Hematopoietic multipotent progenitor cell treated with erythropoietin and hydrocortisone succinate and interleukin-3 and kit ligand, for 4 days (in vitro differentiated cells): ENCODE results near the gene POLA2.
"Not testable (repeated sequence)": the region's sequence is repeated elsewhere in the genome, so short reads cannot be mapped to it uniquely, and the experiment has no call there.

ENCODE experiments used
- DNase-seq: peaks from one replicate; pipeline ENCODE4 v3.0.0-alpha.2; 2015

The POLA2 gene

DNA sequence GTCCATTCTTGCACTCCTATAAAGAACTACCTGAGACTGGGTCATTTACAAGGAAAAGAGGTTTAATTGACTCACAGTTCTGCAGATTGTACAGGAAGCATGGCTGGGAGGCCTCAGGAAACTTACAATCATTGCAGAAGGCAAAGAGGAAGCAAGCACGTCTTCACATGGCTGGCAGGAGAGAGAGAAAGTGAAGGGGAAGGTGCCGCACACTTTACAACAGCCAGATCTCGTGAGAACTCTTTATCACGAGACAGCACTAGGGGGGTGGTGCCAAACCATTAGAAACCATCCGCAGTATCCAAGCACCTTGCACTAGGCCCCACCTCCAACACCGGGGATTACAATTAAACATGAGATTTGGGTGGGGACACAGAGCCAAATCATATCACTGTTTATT lies 19.4 kb upstream of the POLA2 start:
- no peak for DNase-seq

DNA sequence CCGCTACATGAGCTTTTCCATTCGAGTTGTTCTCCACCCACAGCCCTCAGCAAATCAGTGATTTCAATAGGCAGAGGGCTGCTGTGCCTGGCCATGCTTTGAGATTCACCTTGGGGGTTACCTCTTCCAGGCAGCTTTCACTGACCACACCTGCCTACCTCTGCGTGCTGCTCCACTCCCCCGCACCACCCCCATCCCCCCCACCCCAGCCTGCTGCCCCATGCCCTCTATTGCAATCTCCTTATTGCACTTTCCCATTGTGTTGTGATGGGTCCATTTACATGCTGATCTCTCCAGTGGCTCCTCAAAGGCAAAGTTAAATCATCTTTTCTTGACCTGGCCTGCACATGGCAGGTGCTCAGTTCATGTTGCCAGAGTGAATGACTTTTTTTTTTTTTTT lies 18.0 kb upstream of the POLA2 start:
- no peak for DNase-seq

DNA sequence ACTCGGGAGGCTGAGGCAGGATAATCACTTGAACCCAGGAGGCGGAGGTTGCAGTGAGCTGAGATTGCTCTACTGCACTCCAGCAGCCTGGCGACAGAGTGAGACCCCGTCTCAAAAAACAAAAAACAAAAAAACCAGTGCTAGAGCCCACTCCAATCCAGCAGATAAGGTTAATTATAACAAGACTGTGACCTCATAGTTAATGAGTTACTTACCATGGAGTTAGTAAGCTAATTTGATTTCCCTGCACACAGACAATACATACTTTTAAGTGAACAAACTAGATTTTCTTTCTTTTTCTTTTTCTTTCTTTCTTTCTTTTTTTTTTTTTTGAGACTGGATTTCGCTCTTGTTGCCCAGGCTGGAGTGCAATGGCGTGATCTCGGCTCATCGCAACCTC lies 16.7 kb upstream of the POLA2 start:
- DNase-seq = not testable (repeated sequence)

DNA sequence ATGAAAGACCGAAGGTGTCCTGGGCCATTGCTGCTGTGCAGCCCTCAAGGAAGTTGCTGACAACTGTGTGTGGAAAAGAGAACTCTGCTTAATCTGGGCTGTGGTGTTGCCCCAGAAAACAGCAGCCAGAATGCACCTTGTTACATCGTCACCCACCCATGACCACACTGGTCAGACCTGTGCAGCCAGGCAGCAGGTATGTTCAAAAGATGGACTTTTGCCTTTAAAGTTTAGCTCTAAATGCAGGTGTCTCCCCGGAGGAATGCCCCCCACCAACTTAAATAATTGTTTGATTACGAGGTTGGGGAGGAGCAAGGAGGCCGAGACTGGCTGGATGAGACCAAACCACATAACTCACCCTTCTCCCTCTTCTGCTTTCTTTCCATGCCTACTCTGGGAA lies 15.3 kb upstream of the POLA2 start:
- DNase-seq = no peak

DNA sequence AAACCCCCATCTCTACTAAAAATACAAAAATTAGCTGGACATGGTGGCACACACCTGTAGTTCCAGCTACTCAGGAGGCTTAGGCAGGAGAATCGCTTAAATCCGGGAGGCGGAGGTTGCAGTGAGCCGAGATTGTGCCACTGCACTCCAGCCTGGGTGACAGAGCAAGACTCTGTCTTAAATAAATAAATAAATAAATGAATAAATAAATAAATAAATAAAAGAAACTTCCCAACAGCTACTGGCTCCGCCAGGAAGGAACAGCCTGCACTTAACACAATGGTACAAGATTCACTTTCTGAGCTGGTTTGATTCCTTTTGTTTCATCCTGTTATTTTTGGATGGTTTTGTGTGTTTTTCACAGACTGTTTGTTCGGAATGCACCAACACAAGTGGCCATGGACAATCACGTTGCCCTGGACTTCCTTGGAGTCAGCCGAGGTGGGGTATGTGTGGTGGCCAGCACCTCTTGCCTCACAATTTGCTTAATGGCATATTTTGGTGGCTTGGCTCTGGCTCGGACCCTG lies 13.5 kb upstream of the POLA2 start:
- not testable (repeated sequence) for DNase-seq

DNA sequence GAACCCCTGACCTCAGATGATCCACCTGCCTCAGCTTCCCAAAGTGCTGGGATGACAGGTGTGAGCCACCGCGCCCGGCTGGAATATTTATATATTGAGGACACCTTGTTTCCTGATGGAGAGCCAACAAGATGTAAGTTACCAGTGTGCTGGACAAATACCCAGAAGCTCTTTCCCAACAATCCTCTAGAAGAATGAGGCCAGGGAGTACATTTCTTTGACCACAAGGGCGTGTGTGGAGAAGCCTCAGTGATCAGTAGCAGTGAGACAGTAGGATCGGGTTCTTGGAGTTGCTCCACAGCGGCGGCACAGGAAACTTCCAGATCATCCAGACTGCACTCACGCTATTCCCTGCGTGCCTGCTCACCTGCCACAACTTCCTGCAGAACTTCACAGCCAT lies 10.3 kb upstream of the POLA2 start:
- no peak for DNase-seq

DNA sequence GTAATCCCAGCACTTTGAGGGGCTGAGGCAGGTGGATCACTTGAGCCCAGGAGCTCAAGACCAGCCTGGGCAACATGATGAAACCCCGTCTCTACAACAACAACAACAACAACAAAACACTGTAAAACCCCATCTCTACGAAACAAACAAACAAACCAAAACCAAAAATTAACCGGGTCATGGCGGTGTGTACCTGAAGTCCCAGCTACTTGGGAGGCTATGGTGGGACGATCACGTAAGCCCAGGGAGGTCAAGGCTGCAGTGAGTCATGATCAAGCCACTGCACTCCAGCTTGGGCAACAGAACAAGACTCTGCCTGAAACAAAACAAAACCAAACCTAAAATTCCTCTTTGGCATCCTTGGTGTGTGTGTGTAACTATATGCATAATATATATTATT lies 7.0 kb upstream of the POLA2 start:
- DNase-seq = no peak

DNA sequence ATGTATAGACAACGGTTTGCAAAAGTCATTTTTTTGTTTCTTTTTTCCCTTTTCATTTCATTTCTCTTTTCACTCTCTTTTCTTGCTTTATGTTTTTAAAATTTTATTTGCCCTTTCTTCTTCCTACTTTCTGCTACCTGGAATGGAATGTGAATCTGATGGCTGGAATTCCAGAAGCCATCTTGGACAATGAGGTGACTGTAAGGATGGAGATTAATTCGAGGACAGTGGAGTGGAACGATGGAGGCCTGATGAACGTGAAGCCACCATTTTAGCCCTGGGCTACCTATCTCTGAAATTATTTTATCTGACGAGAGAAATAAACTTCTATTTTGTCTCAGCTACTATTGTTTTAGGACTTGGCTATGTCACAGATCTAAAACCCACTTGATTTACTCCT lies 2.8 kb upstream of the POLA2 start:
- DNase-seq = no peak

DNA sequence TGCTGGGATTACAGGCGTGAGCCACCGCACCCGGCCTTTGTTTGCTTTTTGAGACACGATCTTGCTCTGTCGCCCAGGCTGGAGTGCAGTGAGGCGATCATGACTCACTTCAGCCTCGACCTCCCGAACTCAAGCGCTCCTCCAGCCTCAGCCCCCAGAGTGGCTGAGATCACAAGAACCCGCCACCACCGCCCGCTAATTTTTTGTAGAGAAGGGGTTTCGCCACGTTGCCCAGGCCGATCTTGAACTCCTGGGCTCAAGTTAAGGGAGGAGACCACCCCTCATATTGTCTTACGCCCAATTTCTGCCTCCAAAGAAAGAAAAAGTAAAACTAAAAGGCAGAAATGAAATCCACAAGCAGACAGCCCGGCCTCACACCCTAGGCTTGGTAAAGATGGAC lies 1.5 kb upstream of the POLA2 start:
- DNase-seq = no peak

DNA sequence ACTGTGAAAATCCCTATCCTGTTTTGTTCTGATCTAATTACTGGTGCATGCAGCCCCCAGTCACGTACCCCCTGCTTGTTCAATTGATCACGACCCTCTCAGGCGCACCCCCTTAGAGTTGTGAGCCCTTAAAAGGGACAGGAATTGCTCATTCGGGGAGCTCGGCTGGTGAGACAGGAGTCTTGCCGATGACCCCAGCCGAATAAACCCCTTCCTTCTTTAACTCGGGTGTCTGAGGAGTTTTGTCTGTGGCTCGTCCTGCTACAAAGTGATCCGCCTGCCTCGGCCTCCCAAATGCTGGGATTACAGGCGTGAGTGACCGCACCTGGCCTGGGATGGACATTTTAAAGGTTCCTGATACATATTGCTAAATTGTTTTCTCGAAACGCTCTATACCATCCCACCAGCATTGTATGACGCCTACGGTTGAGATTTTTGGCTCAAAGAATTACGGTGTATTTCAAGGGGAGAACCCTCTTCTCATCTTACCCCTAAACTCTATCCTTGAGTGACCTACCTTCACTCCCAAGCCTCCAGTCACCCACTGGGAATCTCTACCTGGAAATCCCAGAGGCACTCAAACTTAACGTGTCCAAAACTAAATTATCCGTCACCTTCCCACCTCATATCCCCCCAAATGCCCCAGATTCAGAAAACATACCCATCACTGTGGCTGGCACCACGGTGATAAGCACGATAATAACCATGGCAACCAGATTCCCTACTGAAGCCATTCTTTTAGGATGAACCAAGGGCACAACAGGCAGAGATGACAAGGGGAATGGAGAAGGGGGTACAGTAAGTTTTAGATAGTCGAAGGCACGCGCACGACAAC lies 789 bp upstream of the POLA2 start:
- no peak for DNase-seq

DNA sequence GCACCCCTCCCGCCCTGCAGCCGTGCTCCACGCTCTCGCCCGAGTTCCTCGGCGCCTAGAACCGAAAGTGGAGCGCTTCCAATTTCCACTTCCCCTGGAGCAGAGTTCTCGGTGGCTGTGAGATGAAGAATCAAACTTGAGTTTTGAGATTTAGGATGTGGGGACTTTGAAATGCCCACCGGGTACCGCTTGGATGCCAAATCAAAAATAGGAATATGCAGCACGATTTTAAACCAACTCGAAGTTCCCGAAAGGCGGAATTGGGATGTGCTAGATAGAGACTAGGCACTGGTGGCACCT lies 569 bp downstream of the POLA2 start:
- DNase-seq = no peak

DNA sequence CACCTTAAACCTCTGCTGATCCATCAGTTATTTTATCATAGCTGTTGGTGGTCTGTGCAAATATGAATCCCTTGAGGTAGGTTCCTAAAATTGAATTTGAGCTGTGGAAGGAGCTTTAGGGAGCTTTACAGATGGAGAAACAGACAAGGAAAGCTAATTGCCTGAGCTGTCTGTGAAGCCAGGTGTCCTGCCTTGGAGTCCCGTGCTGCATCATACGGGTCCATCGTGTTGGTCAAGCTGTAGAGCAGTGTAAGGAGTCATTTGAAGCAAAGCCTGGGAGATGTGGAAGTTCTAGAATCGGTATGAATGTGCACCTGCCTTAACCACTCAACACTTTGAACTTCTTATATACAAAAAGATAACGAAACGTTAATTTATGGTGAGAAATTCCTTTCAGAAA lies 1.0 kb downstream of the POLA2 start:
- peak; percentile 18 for DNase-seq

DNA sequence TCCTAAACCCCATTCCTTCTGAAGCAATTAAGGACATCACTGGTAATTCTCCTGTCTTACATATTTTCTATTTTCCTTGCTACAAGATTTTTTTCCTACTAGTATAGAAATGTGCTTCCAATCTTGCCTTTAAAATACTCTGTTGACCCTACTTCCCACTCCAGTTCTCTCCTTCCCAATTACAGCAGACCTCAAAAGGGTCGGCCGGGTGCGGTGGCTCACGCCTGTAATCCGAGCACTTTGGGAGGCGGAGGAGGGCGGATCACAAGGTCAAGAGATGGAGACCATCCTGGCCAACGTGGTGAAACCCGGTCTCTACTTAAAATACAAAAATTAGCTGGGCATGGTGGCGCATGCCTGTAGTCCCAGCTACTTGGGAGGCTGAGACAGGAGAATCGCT lies 3.0 kb downstream of the POLA2 start:
- not testable (repeated sequence) for DNase-seq

DNA sequence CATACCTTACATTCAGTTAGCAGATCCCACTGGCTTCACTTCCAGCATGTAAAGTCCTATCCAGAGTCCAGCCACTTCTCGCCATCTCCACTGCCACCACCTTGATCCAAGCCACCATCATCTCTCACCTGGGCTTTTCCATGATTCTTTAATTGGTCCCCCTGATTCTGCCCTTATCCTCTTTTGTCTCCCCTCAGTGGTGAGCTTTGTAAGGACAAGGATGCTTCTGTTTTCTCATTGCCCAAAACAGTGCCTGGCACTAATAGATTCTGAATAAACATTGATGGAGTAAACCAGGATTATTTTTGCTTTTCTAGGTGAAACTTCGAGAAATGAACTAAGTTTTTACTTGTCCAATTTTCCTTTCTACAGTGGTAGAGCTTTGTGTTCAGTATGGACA lies 4.4 kb downstream of the POLA2 start:
- peak; percentile 41 for DNase-seq

DNA sequence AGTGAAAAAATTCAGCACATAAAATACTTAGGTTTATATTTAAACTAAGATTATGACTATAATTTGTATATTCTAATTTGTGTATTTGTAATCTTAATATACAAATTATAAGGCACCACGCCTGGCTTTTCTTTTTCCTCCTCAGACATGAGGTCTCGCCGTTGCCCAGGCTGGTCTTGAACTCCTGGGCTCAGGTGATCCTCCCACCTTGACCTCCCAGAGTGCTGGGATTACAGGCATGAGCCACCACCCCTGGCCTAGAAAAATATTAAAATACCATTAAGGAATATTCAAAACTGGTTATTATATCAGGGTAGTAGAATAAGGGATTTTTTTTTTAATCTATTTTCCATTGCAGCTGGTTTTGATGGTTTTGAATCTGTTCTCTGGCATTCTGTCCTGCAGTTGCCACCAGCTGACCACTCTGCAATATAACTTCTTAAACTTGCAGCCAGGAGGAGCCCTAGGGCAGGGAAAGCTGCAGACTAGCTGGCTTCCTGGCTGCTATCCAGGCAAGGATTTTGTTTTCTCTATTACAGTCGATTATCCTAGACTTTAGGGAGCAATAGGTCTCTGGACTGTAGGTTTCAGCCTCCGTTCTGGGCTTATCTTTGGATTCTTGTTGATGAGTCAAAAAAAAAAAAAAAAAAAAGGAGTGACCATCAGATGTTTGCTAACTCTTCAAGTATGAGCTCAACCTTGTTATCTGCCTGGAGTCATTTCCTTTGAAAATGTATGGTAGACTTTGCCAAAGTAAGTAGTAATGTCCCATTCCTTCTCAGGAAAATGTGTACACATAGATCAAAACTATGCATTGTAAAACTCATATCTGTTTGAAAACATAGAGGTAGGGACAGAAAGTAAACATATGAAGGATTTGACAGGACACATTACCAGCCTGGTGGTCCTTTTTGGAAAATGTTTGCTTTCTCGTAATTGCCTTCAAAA lies 13.2 kb downstream of the POLA2 start:
- DNase-seq = peak; percentile 84

DNA sequence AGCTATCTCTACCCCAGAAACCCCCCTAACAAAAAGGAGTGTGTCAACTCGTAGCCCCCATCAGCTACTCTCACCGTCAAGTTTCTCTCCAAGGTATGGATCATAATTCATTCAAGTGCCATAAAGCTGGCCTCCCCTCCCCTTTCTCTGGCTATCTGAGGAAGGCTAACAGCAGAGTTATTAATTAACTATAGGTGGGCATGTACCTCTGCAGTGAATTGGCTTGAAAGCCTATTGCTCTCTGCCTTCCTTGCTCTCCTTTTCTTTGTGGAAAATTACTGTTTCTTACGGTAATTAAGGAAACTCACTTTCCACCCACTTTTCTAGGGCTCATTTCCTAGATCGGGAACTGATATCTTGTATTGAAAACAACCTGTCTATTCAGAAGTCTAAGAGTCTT lies 14.1 kb downstream of the POLA2 start:
- DNase-seq = no peak

DNA sequence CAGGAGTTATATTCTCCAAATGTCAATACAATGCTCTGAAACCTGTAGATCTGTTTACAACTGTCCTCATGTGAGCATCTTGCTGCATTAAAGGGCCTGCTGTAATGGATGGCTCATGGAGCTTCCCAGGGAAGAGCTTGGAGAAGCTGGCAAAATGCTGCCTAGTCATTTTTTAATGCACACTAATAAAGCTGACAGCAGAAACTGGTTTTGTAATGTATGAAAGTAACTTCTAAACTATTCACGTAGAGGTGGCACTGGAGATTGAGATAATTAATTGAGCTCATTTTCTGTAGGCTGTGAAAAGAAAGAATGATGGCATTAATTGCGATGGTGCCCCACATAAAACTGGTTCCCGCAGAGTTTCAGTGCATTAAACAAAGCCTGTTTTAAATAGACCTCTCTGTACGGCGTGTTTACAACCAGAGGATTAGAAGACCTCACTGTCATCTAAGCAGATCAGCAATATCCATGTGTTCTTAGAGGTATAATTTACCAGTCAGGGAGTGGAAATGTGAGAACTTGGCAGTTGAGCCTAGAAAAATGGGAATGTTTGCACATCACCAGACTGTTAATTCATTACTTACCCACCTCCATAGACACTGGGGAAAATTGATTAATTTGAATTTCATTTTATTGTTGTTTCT lies 16.0 kb downstream of the POLA2 start:
- no peak for DNase-seq

DNA sequence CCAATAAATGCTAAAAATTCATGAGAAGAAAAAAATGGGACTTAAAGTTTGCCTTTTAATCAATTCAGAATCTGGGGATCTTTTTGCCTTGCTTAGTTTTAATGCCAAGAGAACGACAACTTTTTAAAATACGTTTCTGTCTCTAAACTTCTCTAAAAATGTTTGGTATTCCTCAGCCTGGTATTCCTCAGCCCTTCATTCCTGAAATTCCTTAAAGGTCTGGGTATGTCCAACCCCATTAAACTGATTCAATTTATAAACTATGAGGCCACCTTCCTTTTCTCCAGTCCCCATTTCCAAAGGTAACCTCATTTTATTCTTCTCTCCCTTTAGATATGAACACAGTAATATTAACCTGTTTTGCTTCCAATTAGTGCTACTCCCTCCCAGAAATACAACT lies 16.6 kb downstream of the POLA2 start:
- DNase-seq = no peak

DNA sequence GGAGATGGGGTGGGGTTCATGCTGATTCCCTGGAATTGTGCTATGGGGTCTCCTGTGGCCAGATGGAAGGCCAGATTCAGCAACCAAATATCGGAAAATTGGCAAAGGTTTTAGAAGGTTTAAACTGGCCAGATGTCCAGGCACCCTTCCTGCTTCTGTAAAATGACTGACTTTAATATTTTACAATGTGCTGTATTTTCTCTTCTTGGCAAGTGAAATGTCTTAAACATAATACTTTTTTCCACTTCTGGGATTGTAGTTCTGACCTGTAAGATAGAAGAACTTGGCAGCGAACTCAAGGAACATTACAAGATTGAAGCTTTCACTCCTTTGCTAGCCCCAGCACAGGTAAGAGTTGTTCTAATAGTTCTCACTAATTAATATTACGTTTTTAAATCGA lies 17.5 kb downstream of the POLA2 start:
- no peak for DNase-seq

DNA sequence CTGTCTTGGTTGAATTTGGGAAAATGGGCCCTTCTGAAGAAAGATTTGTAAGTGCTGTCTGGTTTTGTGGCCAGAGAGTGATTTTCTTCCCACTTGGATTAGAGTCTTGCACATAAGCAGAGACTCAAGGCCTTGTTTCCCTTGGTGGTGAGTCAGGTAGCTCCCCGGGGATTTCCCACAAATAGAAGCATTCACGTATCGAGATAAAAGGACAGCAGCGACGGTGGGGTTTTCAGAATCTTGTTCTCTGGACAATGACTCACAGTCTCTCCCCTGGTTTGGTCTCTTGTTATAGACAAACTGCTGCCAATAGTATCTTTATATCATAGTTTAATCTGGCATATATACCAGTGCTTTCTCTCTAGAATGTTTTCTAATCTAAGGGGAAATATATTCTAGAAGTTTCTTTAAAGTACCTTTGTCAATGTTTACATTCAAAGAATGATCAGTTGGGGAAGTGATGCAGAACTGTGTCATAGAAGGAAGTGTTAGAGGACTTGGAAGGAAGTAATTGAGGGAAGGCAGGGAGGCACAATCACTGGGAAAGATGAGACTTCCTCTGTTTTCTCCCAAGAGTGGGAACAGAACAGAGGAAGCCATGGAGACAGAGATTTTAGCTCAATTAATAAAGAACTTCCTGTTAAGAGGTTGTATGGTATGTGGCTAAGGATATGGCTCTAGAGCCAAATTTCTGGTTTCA lies 18.1 kb downstream of the POLA2 start:
- no peak for DNase-seq

DNA sequence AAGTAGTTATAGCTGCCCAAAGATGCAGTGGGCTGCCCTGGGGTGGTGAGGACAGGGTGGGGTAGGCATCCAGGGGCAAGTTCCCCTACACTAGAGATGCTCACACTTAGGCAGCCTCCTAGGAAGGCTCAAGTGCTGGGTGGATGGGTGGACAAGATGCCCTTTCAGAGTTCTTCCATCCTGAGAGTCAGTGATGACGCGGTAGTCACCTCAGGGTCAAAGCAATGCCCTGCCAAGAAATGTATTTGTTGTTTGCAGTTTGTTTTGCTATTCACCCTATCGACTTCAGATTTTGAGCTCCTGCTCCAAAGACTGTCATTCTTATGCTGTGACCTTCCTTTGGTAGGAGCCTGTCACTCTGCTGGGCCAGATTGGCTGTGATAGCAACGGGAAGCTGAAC lies 18.9 kb downstream of the POLA2 start:
- no peak for DNase-seq

DNA sequence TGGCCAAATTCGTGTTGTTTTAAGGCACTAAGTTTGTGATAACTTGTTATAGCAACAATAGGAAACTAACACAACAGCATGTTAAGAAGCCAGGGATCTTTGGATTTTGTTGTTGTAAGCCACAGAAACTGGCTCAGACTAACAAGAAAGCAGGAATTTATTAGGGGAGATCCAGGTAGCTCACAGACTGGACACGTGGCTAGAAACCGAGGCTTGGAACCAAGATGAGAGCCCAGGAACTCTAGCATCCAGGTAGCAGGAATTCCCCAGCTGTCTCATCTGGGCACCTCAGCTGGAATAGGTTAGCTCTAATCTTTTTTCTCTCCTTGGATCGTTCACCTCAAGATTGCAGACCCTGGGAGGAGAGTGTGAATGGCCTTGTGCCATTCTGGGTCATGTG lies 24.9 kb downstream of the POLA2 start:
- DNase-seq = no peak

DNA sequence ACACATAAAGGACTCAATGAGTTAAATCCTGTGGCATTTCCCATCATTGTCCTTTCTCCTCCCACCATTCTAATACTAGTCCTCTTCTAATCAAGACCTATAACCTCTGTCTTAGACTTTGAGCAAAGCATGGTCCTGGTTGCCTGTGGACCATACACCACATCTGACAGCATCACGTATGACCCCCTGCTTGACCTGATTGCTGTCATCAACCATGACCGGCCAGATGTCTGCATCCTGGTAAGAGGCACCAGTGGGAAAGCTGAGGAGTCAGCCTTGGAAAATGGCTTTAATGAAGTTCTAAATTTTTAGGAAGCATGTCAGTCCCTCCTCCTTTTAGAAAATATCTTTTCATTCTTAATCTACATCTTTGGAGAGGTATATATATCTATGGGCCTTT lies 25.8 kb downstream of the POLA2 start:
- no peak for DNase-seq
